Activated T-cell treated with anti-CD3 and anti-CD28 coated beads, Interleukin-2, amount 50 U/mL, for 48 hours (primary cell): ENCODE results near the gene MGAT4B.
"Not testable (repeated sequence)": the region's sequence is repeated elsewhere in the genome, so short reads cannot be mapped to it uniquely, and the experiment has no call there.

ENCODE experiments used
- DNase-seq, 2 experiments: peaks; one replicate each; pipeline ENCODE4 v3.0.0-alpha.2; 2020

The MGAT4B gene

GRCh38 chr5:179806250-179807048 lies at the start of gene MGAT4B:
TSS of gene MGAT4B (minus strand) at chr5:179806866. CDS start at chr5:179806583, 283 bp downstream.
- peak; percentile 67 to 79 for DNase-seq

- DNase-seq: no peak
Observed at GRCh38 chr5:179854356-179854755, 47.7 kb upstream of the MGAT4B start.

DNA sequence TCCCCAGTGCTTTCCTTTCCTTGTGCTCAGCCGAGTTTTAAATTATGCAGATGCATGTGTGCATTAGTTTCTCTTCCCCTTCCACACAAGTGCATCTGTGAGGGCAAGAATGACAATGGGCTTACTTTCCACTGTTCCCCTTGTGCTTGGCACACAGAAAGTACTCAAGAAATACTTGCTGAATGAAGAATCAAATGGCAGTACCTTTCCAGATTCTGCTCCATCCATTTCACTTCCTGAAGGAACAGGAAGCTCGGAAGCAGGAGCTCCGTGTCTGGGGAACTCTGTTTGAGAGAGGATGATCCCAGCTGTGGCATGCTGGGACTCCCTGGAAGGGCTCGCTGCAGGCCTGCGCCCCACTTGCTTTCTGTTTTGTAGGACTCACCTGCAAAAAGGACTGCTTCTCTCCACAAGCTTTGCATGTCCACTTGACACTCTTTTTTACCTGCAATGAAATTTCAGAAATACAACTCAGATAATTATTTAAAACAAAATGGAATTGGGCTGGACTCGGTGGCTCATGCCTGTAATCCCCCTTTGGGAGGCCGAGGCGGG lies 46.4 kb upstream of the MGAT4B start:
- DNase-seq: no peak

DNA sequence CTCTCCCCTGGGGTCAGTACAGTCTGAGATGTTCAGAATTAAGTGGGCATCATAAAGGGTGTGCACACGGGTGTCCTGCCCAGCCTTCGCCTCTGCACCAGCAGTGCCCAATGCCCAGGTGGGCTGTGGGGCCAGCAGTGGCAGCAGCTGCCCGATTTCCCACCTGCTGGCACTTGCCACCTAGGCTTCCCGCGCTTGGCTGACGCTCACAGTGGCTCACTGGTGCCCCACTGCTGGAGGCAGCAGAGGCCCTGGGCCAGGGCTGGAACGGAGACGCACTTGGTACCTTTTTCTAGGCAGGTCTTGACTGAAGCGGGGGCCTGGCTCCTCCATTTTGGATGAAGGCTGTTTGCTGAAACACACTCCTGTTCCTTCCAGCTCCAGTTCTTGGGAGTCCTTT lies 35.0 kb upstream of the MGAT4B start:
- DNase-seq: no peak

DNA sequence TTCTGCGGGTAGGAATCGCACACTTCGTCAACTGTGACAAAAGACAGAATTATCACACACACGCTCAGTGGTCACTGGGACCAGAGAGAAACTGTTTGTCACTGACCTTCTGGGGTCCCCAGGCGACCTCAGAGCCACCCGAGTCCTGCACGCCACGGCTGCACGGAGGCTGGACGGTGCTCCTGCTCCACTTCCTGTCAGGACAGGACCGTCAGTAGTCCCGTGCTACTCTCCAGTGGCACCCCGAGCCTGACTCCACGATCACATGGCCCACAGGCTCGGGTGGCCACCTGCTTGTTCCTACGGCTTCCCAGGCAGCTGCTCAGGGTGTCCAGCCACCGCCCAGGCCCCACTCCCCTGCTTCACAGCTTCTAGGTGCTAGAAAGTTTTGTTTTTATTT lies 34.1 kb upstream of the MGAT4B start:
- DNase-seq: no peak

- no peak for DNase-seq
Observed at GRCh38 chr5:179840321-179840720, 33.7 kb upstream of the MGAT4B start.

DNA sequence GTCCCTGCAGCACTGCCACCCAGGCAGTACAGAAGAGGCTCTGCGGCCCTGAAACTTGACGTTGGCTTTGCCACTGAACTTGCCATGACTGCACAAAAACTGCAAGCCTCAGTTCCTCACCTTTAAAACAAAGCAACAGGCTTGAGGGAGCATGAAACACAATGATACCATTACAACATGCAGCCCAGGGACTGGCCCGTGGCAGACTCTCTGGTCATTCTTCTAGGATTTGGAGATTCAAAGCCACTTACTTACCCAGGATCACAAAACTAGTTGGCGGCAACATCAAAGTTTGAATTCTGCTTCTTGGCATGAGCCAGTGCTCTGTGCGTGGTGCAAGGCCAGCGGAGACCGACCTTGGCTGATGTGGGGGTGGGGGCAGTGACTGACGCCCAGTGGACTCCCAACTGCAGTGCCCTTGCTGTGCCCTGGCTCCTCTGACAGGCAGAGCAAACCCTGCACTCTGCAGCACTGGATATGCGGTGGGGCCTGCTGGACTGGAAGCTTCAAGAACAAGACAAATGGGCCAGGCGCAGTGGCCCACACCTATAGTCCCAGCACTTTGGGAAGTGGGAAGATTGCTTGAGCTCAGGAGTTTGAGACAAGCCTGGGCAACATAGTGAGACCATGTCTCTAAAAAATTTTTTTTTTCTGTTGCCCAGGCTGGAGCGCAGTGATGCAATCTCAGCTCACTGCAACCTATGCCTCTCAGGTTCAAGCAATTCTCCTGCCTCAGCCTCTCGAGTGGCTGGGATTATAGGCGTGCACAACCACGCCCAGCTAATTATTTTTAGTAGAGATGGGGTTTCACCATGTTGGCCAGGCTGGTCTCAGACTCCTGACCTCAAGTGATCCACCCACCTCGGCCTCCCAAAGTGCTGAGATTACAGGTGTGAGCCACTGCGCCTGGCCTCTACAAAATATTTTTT lies 32.9 kb upstream of the MGAT4B start:
- DNase-seq: no peak

DNA sequence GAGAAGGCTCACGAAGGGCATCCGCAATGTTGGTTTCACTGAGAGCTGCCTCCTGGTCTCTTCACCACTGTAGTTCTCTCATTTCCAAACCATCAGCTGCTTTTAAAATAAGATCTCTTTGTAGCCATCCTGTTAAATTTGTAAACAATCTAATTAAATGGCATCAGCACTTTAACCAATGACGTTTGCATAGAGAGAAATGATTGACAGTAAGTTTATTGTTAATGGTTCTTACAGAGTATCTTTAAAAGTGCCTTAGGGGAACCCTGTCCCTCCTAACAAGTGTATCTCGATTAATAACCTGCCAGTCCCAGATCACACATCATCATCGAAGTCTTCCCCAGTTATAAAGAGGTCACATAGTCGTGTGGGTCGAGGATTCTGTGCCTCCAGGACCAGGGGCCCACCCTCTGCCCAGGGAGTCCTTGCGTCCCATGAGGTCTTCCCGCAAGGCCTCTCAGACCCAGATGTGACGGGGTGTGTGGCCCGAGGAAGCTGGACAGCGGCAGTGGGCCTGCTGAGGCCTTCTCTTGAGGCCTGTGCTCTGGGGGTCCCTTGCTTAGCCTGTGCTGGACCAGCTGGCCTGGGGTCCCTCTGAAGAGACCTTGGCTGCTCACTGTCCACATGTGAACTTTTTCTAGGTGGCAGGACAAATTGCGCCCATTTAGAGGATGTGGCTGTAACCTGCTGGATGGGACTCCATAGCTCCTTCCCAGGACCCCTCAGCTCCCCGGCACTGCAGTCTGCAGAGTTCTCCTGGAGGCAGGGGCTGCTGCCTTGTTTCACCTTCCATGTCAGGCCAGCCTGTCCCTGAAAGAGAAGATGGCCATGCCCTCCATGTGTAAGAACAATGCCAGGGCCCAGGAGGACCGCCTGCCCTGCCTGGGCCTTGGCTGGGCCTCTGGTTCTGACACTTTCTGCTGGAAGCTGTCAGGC lies 30.7 kb upstream of the MGAT4B start:
- no peak for DNase-seq

DNA sequence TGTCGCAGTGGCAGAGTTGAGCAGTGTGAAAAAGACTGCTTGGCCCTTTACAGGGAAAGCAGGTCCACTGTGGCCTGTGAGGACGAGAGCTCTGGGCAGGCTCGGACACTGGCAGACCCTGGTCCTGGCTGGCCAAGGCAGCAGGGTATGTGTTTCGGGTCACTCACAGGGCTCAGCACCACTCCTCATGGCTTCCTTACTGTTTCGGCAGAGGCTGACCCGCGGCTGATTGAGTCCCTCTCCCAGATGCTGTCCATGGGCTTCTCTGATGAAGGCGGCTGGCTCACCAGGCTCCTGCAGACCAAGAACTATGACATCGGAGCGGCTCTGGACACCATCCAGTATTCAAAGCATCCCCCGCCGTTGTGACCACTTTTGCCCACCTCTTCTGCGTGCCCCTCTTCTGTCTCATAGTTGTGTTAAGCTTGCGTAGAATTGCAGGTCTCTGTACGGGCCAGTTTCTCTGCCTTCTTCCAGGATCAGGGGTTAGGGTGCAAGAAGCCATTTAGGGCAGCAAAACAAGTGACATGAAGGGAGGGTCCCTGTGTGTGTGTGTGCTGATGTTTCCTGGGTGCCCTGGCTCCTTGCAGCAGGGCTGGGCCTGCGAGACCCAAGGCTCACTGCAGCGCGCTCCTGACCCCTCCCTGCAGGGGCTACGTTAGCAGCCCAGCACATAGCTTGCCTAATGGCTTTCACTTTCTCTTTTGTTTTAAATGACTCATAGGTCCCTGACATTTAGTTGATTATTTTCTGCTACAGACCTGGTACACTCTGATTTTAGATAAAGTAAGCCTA lies 29.8 kb upstream of the MGAT4B start:
- DNase-seq: peak; percentile 46 to 62

GRCh38 chr5:179834871-179835270 lies 28.2 kb upstream of the MGAT4B start:
- not testable (repeated sequence) for DNase-seq

- DNase-seq: no peak
Observed at GRCh38 chr5:179834120-179834519, 27.5 kb upstream of the MGAT4B start.

- DNase-seq: no peak
Observed at GRCh38 chr5:179833709-179834070, 27.0 kb upstream of the MGAT4B start.

GRCh38 chr5:179833056-179833708 lies 26.5 kb upstream of the MGAT4B start:
- no peak for DNase-seq

DNA sequence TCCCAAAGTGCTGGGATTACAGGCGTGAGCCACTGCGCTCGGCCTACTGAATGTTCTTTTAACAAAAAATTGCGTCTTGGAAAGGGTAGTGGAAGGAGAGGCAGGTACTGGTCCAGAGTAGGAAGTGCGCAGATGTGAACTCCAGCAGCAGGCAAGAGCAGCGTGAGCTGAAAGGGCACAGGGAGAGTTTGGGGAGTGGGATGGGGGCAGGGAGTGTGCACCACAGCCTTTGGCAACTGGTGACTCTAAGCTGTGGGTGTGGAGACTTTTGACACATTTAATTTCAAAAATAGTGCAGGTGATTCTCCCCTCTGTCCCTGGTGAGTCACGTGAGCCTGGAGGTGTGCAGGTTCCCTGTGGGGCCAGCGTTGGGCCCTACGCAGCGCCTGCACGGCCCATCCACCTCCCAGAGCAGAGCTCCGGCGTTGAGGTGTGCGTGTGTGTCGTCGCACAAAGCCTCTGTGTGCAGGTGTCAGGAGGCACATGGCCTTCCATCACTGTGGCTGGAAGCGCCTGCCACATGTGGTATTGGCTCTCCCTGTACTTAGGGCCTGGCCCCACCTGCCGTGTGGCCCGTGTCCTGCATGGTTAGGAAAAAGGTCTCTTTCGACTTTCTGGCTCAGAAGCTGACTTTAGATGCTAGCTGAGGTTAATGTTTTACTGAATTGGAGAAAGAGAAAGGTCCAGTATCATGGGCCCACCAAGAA lies 25.5 kb upstream of the MGAT4B start:
- no peak for DNase-seq

- DNase-seq: no peak
Observed at GRCh38 chr5:179830818-179831468, 24.3 kb upstream of the MGAT4B start.

GRCh38 chr5:179829732-179830435 lies 23.2 kb upstream of the MGAT4B start:
- DNase-seq: no peak

GRCh38 chr5:179828756-179829421 lies 22.2 kb upstream of the MGAT4B start:
- no peak for DNase-seq

DNA sequence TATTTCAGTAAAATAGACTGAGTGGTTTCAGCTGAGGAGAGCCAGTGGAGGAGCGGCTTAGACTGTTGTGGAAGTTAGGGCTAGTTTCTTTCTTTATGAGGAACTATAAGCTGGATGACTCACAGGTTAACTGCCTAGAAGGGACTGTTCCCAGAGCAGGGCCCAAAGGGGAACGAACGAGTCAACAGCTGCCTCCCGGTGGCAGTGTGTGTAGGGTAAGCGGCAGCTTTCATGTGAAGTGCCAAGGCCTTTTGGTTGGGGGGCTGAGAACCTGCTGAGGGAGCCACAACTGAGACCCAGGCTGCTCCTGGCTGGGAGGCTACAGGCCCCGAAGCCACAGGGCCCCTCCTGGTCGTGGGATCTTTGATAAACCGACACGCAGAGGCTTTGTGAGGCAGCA lies 21.0 kb upstream of the MGAT4B start:
- DNase-seq: peak; percentile 73 to 77
